Liver (tissue), 3 donors: ENCODE data around the gene SLC24A3.

Experiments used
- CTCF ChIP-seq: fragments of 150-350 bp; IDR thresholded peaks from 2 replicates; pipeline ENCODE4 v1.5.1; 2017; ENCODE audit warnings: improper control_type of control experiment, low read depth, low read length; ENCODE audit not compliant: missing input control
- EGR1 ChIP-seq, 2 donors: IDR thresholded peaks; 2 replicates each; pipeline ENCODE4 v1.6.1; 2016 to 2018; ENCODE audit warnings: antibody characterized with exemption in 2 of 2, low read depth in 2 of 2
- GABPA ChIP-seq, 2 donors: IDR thresholded peaks in 1 of 2; conservative IDR thresholded peaks in 1 of 2; 2 replicates each; pipeline ENCODE4 v1.6.1; 2016; ENCODE audit warnings: antibody characterized with exemption in 2 of 2, mild to moderate bottlenecking in 1 of 2, moderate library complexity in 1 of 2
- HNF4G ChIP-seq: IDR thresholded peaks from 2 replicates; pipeline ENCODE4 v1.6.1; 2016; ENCODE audit warnings: antibody characterized with exemption
- JUND ChIP-seq, 2 donors: IDR thresholded peaks; 2 replicates each; pipeline ENCODE4 v1.6.1; 2016; ENCODE audit warnings: antibody characterized with exemption in 2 of 2
- NR2F2 ChIP-seq: IDR thresholded peaks from 2 replicates; pipeline ENCODE4 v1.6.1; 2016; ENCODE audit warnings: antibody characterized with exemption
- RAD21 ChIP-seq, 2 donors: IDR thresholded peaks; 2 replicates each; pipeline ENCODE4 v1.6.1; 2016; ENCODE audit warnings: antibody characterized with exemption in 2 of 2, mild to moderate bottlenecking in 2 of 2
- RXRA ChIP-seq, 2 donors: IDR thresholded peaks; 2 replicates each; pipeline ENCODE4 v1.6.1; 2017 to 2018; ENCODE audit warnings: antibody characterized with exemption in 2 of 2, mild to moderate bottlenecking in 1 of 2
- SP1 ChIP-seq: IDR thresholded peaks from 2 replicates; pipeline ENCODE4 v1.6.1; 2018; ENCODE audit warnings: antibody characterized with exemption, mild to moderate bottlenecking
- TAF1 ChIP-seq: conservative IDR thresholded peaks from 2 replicates; pipeline ENCODE4 v1.6.1; 2016; ENCODE audit warnings: antibody characterized with exemption, mild to moderate bottlenecking
- YY1 ChIP-seq: IDR thresholded peaks from 2 replicates; pipeline ENCODE4 v1.6.1; 2016; ENCODE audit warnings: antibody characterized with exemption, mild to moderate bottlenecking
- TF ChIP-seq, protein P1 (sequence below): IDR thresholded peaks from 2 replicates; pipeline ENCODE4 v1.6.1; 2016; ENCODE audit warnings: antibody characterized with exemption
- TF ChIP-seq, protein P2 (sequence below): IDR thresholded peaks from 2 replicates; pipeline ENCODE4 v1.6.1; 2016; ENCODE audit warnings: antibody characterized with exemption, mild to moderate bottlenecking
- TF ChIP-seq, protein P3 (sequence below): IDR thresholded peaks from 2 replicates; pipeline ENCODE4 v1.6.1; 2016; ENCODE audit warnings: antibody characterized with exemption
- donor health status: healthy.
- donor health status: healthy.

DNA sequence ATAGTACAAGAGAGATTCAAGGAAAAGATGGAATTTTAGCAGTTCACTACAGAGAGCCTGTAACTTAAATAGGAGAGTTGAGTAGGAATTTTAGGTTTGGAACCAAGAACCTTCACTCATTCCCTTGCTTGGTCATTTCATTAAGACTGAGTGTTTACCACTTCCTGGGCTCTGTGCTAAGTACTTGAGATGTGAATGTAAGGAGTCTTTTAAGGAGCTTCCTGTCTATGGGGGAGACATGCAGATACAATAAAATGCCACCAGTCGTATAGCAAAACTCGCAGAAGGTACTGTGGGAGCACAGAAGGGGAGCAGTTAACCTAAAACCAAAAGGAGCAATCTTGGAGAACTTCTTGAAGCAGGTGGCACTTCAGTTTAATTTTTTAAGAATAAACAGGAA is 204.2 kb downstream of the SLC24A3 start:
- TF ChIP-seq CTCF (no peak), SP1 (no peak), JUND (IDR thresholded peaks at IDR 0.05) (no peak), YY1 (no peak), TAF1 (no peak), EGR1 (IDR thresholded peaks at IDR 0.05; ENCODE audit: low read depth in 2 of 2) (no peak), RAD21 (IDR thresholded peaks at IDR 0.05) (no peak), GABPA (IDR thresholded peaks at IDR 0.05 in 1 of 2, conservative IDR thresholded peaks at IDR 0.05 in 1 of 2) (no peak), HNF4G (no peak), RXRA (IDR thresholded peaks at IDR 0.05) (no peak), NR2F2 (no peak)
- TF ChIP-seq, protein P1, sequence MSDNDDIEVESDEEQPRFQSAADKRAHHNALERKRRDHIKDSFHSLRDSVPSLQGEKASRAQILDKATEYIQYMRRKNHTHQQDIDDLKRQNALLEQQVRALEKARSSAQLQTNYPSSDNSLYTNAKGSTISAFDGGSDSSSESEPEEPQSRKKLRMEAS: no peak
- TF ChIP-seq, protein P2, sequence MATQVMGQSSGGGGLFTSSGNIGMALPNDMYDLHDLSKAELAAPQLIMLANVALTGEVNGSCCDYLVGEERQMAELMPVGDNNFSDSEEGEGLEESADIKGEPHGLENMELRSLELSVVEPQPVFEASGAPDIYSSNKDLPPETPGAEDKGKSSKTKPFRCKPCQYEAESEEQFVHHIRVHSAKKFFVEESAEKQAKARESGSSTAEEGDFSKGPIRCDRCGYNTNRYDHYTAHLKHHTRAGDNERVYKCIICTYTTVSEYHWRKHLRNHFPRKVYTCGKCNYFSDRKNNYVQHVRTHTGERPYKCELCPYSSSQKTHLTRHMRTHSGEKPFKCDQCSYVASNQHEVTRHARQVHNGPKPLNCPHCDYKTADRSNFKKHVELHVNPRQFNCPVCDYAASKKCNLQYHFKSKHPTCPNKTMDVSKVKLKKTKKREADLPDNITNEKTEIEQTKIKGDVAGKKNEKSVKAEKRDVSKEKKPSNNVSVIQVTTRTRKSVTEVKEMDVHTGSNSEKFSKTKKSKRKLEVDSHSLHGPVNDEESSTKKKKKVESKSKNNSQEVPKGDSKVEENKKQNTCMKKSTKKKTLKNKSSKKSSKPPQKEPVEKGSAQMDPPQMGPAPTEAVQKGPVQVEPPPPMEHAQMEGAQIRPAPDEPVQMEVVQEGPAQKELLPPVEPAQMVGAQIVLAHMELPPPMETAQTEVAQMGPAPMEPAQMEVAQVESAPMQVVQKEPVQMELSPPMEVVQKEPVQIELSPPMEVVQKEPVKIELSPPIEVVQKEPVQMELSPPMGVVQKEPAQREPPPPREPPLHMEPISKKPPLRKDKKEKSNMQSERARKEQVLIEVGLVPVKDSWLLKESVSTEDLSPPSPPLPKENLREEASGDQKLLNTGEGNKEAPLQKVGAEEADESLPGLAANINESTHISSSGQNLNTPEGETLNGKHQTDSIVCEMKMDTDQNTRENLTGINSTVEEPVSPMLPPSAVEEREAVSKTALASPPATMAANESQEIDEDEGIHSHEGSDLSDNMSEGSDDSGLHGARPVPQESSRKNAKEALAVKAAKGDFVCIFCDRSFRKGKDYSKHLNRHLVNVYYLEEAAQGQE: no peak
- TF ChIP-seq, protein P3, sequence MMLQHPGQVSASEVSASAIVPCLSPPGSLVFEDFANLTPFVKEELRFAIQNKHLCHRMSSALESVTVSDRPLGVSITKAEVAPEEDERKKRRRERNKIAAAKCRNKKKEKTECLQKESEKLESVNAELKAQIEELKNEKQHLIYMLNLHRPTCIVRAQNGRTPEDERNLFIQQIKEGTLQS: no peak
